ENCODE measurements around the gene MYH14. TPM values are rescaled to one million over a fixed set of nuclear protein-coding genes. Genes with fewer than 3 reads are reported as not detected.

The MYH14 gene
- total and polyA plus RNA-seq, 2 of the 8 experiments (the other 6 are each of a cell fraction or from before 2014, with no cell fraction given) = 17.3 to 28.6 TPM

DNA sequence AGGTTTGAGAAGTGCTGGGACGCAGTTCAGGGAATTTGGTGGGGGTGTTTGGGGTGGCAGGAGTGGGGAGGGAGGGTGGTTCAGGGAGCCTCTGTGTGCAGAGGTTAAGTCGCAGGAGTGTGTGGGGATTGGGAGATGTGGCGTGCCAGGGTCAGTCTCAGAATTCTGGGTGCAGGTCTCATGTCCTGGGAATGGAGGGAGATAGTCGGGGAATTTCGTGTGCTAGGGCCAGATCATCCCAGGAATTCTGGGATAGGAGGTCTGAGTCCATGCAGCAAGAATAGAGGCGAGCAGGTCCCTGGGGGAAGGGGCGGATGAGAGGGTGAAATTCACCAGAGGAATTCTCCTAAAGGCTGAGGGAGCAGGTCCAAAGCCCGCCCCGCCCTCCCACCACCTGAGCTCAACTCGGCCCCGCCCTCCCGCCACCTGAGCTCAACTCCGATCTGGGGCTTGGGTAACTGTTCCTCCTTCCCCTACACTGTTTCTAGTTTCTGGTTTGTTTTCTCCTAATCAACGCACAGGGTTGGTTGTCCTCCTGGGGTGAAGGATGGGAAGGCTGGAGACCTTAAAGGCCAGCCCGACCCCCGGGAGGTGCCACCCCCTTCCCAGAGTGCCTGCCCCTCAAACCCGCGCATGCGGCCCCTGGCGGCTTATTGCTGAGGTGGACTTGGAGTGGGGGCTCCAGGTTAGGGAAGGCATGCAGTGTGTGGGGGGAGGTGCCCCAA, 110.6 kb downstream of the MYH14 start (continued):
- peak in 1 of 2 experiments; percentile 76; a peak in 1 of 4 replicates for TF ChIP-seq HDAC2 (IDR thresholded peaks at IDR 0.05; ENCODE audit: borderline replicate concordance in 1 of 2, low read depth in 2 of 2, low read length in 2 of 2)
- no peak for TF ChIP-seq KDM1A (IDR thresholded peaks at IDR 0.05; ENCODE audit: borderline replicate concordance, low read length)
- TF ChIP-seq SAP30 (IDR thresholded peaks at IDR 0.05; ENCODE audit: insufficient read depth, insufficient replicate concordance, low read length) = no peak
- peak; percentile 27; the same call in 1 of the 2 replicates for TF ChIP-seq NRF1 (IDR thresholded peaks at IDR 0.05; ENCODE audit: low read depth, low read length)
- no peak for TF ChIP-seq TBP (IDR thresholded peaks at IDR 0.05; ENCODE audit: low read depth, low read length)
- no peak for TF ChIP-seq TAF7 (optimal IDR thresholded peaks at IDR 0.05; ENCODE audit: borderline replicate concordance, low read depth, low read length)
- no peak for TF ChIP-seq SRF (IDR thresholded peaks at IDR 0.05; ENCODE audit: low read depth, low read length)
- peak; percentile 30; the same call in 1 of the 2 replicates for TF ChIP-seq POLR2AphosphoS5 (IDR thresholded peaks at IDR 0.05; ENCODE audit: low read depth, low read length)
- TF ChIP-seq RAD21 (IDR thresholded peaks at IDR 0.05 in 1 of 2, conservative IDR thresholded peaks at IDR 0.05 in 1 of 2; ENCODE audit: low read depth in 2 of 2, low read length in 2 of 2) = peak in 1 of 2 experiments; percentile 29; a peak in 2 of 4 replicates
- TF ChIP-seq, protein P1, sequence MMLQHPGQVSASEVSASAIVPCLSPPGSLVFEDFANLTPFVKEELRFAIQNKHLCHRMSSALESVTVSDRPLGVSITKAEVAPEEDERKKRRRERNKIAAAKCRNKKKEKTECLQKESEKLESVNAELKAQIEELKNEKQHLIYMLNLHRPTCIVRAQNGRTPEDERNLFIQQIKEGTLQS (IDR thresholded peaks at IDR 0.05; ENCODE audit: insufficient read depth, low read depth, low read length) = no peak
